ENCODE results near the gene HDDC3. TPM values are rescaled to one million over a fixed set of nuclear protein-coding genes. Genes with fewer than 3 reads are reported as not detected.
A peak's percentile ranks its signal among the peaks of the same experiment; 100 is the strongest.

The HDDC3 gene
- total and polyA plus RNA-seq, 9 of the 15 experiments (the other 6 are each of a cell fraction or from before 2014, with no cell fraction given) = 14.9 to 55.8 (median 36.9) TPM

DNA sequence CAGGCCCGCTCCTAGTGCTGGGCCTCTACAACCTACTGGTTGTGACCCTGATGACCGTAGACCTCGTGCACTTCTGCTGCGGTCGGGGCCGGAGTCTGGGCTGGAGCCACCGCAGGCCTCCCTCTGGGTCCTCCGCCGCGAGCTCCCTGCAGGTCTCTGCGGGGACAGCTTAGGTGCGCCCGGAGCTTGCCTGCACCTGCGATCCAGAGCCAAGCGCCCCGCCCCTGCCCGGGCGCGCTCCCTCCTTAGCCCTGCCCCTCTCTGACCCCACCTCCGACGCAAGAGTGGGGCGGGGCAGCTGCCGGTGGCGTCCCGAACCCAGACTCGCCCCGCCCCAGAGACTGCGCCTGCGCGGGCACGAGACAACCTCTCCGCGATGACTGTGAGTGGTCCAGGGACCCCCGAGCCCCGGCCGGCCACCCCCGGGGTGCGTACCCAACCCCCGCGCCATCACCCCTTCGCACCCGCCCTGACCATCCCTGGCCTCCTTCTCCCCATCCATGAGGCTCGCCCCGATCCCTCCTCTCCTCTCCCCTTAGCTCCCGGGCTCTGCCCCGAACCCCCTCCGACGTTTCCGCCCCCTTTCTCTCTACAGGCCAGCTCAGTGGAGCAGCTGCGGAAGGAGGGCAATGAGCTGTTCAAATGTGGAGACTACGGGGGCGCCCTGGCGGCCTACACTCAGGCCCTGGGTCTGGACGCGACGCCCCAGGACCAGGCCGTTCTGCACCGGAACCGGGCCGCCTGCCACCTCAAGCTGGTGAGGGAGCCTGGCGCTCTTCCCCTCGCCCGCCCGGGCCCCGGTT is 2.8 kb upstream of the HDDC3 start, which contains the start of gene UNC45A (continued):
- TF ChIP-seq PHF20 (IDR thresholded peaks at IDR 0.05; ENCODE audit: partially characterized antibody) = peak; percentile 55
- peak; percentile 94 for TF ChIP-seq NRF1 (conservative IDR thresholded peaks at IDR 0.05 in 1 of 2, IDR thresholded peaks at IDR 0.05 in 1 of 2)
- TF ChIP-seq CBFA2T3 (IDR thresholded peaks at IDR 0.05) = no peak
- TF ChIP-seq SUPT5H (IDR thresholded peaks at IDR 0.05) = peak; percentile 42; the same call in 1 of the 2 replicates
- TF ChIP-seq HLTF (IDR thresholded peaks at IDR 0.05) = 0 out of 2 replicates have a peak, but pooled peaks have one; percentile 37
- TF ChIP-seq, protein P1, sequence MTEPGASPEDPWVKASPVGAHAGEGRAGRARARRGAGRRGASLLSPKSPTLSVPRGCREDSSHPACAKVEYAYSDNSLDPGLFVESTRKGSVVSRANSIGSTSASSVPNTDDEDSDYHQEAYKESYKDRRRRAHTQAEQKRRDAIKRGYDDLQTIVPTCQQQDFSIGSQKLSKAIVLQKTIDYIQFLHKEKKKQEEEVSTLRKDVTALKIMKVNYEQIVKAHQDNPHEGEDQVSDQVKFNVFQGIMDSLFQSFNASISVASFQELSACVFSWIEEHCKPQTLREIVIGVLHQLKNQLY (CRISPR knock-in tag; conservative IDR thresholded peaks at IDR 0.05) = no peak
- TF ChIP-seq TCF7L2 (IDR thresholded peaks at IDR 0.05; ENCODE audit: low read depth, low read length) = no peak
- no peak for TF ChIP-seq TEAD4 (IDR thresholded peaks at IDR 0.05; ENCODE audit: low read length)
- no peak for TF ChIP-seq TEAD4 (CRISPR knock-in tag; IDR thresholded peaks at IDR 0.05; ENCODE audit: borderline replicate concordance)
- TF ChIP-seq, protein P2, sequence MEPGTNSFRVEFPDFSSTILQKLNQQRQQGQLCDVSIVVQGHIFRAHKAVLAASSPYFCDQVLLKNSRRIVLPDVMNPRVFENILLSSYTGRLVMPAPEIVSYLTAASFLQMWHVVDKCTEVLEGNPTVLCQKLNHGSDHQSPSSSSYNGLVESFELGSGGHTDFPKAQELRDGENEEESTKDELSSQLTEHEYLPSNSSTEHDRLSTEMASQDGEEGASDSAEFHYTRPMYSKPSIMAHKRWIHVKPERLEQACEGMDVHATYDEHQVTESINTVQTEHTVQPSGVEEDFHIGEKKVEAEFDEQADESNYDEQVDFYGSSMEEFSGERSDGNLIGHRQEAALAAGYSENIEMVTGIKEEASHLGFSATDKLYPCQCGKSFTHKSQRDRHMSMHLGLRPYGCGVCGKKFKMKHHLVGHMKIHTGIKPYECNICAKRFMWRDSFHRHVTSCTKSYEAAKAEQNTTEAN (CRISPR knock-in tag; IDR thresholded peaks at IDR 0.05) = no peak
- 0 out of 2 replicates have a peak, but pooled peaks have one; percentile 64 for TF ChIP-seq CBX1 (IDR thresholded peaks at IDR 0.05; ENCODE audit: low read depth)
- TF ChIP-seq, protein P3, sequence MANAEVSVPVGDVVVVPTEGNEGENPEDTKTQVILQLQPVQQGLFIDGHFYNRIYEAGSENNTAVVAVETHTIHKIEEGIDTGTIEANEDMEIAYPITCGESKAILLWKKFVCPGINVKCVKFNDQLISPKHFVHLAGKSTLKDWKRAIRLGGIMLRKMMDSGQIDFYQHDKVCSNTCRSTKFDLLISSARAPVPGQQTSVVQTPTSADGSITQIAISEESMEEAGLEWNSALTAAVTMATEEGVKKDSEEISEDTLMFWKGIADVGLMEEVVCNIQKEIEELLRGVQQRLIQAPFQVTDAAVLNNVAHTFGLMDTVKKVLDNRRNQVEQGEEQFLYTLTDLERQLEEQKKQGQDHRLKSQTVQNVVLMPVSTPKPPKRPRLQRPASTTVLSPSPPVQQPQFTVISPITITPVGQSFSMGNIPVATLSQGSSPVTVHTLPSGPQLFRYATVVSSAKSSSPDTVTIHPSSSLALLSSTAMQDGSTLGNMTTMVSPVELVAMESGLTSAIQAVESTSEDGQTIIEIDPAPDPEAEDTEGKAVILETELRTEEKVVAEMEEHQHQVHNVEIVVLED (CRISPR knock-in tag; IDR thresholded peaks at IDR 0.05) = 0 out of 2 replicates have a peak, but pooled peaks have one; percentile 16
- no peak for TF ChIP-seq SREBF1 (IDR thresholded peaks at IDR 0.05; ENCODE audit: borderline replicate concordance, low read depth, low read length)
- TF ChIP-seq ETV5 (CRISPR knock-in tag; IDR thresholded peaks at IDR 0.05; ENCODE audit: low read depth) = no peak
- TF ChIP-seq GABPB1 (CRISPR knock-in tag; IDR thresholded peaks at IDR 0.05) = no peak; the same call in 1 of the 2 replicates
- no peak for TF ChIP-seq TCF3 (CRISPR knock-in tag; IDR thresholded peaks at IDR 0.05)
- no peak for TF ChIP-seq NEUROD1 (IDR thresholded peaks at IDR 0.05; ENCODE audit: borderline replicate concordance, low read depth, low read length, partially characterized antibody)
- TF ChIP-seq, protein P4, sequence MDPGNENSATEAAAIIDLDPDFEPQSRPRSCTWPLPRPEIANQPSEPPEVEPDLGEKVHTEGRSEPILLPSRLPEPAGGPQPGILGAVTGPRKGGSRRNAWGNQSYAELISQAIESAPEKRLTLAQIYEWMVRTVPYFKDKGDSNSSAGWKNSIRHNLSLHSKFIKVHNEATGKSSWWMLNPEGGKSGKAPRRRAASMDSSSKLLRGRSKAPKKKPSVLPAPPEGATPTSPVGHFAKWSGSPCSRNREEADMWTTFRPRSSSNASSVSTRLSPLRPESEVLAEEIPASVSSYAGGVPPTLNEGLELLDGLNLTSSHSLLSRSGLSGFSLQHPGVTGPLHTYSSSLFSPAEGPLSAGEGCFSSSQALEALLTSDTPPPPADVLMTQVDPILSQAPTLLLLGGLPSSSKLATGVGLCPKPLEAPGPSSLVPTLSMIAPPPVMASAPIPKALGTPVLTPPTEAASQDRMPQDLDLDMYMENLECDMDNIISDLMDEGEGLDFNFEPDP (CRISPR knock-in tag; IDR thresholded peaks at IDR 0.05) = no peak
- no peak for TF ChIP-seq PTTG1 (tag; IDR thresholded peaks at IDR 0.05; ENCODE audit: low read depth)
- TF ChIP-seq, protein P5, sequence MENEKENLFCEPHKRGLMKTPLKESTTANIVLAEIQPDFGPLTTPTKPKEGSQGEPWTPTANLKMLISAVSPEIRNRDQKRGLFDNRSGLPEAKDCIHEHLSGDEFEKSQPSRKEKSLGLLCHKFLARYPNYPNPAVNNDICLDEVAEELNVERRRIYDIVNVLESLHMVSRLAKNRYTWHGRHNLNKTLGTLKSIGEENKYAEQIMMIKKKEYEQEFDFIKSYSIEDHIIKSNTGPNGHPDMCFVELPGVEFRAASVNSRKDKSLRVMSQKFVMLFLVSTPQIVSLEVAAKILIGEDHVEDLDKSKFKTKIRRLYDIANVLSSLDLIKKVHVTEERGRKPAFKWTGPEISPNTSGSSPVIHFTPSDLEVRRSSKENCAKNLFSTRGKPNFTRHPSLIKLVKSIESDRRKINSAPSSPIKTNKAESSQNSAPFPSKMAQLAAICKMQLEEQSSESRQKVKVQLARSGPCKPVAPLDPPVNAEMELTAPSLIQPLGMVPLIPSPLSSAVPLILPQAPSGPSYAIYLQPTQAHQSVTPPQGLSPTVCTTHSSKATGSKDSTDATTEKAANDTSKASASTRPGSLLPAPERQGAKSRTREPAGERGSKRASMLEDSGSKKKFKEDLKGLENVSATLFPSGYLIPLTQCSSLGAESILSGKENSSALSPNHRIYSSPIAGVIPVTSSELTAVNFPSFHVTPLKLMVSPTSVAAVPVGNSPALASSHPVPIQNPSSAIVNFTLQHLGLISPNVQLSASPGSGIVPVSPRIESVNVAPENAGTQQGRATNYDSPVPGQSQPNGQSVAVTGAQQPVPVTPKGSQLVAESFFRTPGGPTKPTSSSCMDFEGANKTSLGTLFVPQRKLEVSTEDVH (IDR thresholded peaks at IDR 0.05; ENCODE audit: low read depth, partially characterized antibody) = no peak
- TF ChIP-seq CC2D1A (IDR thresholded peaks at IDR 0.05) = no peak
